NCI-H2227 (cell line): ENCODE results near the gene LAMB4.

Experiments
- DNase-seq: peaks from one replicate; lab custom pipeline; 2025; ENCODE audit not compliant: unreplicated experiment; lab: John Stamatoyannopoulos, UW

LAMB4 gene

DNA sequence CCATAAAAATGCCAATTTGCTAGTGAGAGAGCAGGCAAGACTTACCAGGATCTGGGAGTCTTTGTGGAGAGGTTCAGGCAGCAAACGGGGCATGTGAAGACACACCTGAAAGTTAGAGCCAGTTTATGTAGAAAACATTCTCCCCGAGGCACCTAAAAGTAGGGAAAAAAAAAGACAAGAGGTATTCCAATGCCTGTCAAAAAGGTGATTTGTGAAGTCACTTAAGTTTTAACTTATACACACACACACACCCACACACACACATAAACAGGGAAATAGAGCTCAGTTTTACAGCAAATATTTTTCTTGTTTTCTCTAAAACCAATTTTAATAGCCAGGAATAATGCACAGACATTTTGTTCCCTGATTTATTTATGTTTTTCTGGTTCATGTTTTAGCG lies at the start of gene LAMB4:
Gene LAMB4, minus strand, starts transcription at position 101 of the 400 bp plus-strand sequence. CDS start 7,197 bp downstream, outside the sequence.
- no peak for DNase-seq

DNA sequence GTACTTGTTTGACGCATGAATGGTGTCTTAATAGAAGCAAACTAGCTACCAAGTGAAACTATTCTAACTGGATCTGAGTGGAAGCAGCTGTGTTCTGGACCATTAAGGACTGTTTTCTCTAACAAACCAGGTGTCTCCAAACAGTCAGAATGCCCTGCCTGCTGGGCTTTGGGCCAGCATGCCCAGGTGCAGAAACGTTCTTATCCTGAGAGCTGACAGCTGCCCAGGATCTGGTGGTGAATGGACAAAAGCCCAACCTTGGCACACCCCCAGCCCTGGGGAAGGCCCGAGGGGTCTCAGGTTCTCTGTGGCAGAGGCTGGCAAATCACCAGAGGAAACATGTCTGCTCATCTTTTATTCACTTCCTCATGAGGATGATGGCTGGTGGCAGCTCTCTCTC lies 48.2 kb upstream of the LAMB4 start:
- no peak for DNase-seq

DNA sequence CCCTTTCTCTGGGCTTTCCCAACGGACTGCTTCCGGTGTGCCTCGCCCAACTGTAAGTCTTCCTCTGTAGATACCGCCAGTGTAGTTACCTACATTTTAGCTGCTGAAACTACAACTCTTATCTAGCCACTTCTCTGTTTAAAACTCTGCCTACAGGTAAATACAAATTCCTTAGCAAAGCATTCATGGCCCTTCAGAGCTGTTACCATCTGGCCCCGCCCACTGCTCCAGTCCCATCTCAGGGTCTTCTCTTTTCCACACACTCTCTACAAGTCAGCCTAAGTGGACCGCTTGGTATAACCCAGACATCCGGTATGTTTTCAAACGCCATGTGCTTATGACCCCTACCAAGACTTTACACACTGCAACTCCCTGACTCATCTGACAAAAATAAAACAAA lies 41.0 kb upstream of the LAMB4 start:
- no peak for DNase-seq

DNA sequence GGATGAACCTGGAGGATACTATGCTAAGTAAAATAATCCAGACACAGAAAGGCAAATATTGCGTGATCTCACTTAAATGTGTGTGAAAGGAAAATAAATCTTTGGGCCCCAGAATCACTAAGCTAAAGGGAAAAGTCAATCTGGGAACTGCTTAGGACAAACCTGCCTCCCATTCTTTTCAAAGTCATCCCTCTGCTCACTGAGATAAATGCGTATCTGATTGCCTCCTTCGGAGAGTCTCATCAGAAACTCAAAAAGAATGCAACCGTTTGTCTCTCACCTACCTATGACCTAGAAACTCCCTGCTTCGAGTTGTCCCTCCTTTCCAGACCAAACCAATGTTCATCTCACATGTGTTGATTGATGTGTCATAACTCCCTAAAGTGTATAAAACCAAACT lies 40.1 kb upstream of the LAMB4 start:
- DNase-seq = no peak

GRCh38 chr7:108167460-108167859 lies 37.3 kb upstream of the LAMB4 start:
- no peak for DNase-seq

- DNase-seq = no peak
Measured at GRCh38 chr7:108166687-108167086, 36.5 kb upstream of the LAMB4 start.

- no peak for DNase-seq
Measured at GRCh38 chr7:108165723-108166122, 35.6 kb upstream of the LAMB4 start.

- no peak for DNase-seq
Measured at GRCh38 chr7:108164946-108165345, 34.8 kb upstream of the LAMB4 start.

DNA sequence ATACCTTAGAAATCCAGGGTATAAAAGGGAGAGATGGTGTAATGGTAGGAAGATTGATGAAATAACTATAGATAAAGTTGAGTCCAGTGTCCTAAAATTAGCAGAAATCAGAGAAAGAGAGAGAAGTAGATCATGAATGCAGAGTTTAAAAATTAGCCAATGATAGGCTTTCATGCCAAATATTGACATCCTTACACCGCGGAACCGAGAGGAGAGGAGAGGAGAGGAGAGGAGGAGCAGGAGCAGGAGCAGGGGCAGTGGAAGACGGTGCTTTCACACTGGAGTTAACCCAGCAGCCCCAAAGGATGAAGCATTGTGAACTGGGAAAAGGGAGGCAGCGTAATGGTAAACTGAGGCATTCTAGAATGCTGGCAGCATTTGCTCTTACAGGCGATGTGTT lies 34.2 kb upstream of the LAMB4 start:
- DNase-seq = no peak

- no peak for DNase-seq
Measured at GRCh38 chr7:108158776-108159175, 28.6 kb upstream of the LAMB4 start.

DNA sequence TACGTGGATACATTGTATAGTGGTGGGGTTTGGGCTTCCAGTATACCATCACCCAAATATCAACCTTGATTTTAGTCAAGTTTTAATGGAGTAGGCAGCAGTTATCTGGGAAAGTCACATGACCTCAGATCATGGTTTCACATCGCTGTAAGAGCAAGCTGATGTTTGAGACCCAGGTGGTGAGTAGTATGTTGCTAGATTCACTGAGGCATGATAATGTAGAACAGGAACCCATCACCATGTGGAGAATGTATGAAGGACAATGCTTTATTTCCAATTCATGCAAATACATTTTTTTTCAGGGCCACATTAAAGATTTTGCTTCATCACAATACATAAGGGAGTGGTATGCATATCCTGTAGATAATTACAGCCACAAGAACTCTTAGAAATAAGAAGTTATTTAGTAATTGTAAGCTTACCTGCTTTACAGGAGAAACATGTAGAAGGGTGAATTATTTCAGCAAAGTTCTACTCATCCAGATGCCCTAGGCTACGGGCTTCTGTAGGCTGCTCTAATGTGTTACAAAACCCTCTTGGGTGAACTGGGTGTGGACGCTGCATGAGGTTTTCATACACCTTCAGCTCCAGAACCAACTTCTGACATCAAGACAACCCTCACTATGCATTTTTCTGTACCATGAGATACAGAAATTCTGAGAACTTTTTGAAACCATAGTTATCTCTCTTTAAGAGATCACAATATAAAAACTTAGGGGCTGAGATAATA lies 27.6 kb upstream of the LAMB4 start:
- DNase-seq = no peak

GRCh38 chr7:108156897-108157605 lies 26.9 kb upstream of the LAMB4 start:
- no peak for DNase-seq

DNA sequence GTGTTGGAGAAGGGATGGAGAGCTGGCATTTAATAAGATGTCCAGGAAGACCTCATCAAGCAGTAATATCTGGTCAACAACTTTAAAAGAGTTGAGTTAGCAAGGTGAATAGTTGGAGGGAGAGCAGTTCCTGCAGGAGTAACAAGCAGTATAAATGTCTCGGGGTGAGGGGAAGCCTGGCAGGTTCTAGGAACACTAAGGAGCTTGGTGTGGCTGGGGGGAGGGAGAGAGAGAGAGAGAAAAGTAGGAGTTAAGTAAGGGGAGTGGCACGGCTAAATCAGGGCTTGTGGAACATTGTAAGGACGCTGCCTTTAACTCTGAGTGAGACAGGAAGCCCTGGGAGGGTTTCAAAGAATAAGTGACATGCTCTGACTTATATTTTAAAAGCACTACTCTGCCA lies 22.0 kb upstream of the LAMB4 start:
- no peak for DNase-seq

GRCh38 chr7:108149908-108150307 lies 19.7 kb upstream of the LAMB4 start:
- no peak for DNase-seq

GRCh38 chr7:108149119-108149518 lies 19.0 kb upstream of the LAMB4 start:
- no peak for DNase-seq

- peak; percentile 85 for DNase-seq
Measured at GRCh38 chr7:108147031-108147563, 16.9 kb upstream of the LAMB4 start.

- DNase-seq = peak; percentile 89
Measured at GRCh38 chr7:108146070-108146842, 16.1 kb upstream of the LAMB4 start.

- DNase-seq = no peak
Measured at GRCh38 chr7:108145401-108145800, 15.2 kb upstream of the LAMB4 start.

GRCh38 chr7:108144931-108145330 lies 14.8 kb upstream of the LAMB4 start:
- DNase-seq = no peak

DNA sequence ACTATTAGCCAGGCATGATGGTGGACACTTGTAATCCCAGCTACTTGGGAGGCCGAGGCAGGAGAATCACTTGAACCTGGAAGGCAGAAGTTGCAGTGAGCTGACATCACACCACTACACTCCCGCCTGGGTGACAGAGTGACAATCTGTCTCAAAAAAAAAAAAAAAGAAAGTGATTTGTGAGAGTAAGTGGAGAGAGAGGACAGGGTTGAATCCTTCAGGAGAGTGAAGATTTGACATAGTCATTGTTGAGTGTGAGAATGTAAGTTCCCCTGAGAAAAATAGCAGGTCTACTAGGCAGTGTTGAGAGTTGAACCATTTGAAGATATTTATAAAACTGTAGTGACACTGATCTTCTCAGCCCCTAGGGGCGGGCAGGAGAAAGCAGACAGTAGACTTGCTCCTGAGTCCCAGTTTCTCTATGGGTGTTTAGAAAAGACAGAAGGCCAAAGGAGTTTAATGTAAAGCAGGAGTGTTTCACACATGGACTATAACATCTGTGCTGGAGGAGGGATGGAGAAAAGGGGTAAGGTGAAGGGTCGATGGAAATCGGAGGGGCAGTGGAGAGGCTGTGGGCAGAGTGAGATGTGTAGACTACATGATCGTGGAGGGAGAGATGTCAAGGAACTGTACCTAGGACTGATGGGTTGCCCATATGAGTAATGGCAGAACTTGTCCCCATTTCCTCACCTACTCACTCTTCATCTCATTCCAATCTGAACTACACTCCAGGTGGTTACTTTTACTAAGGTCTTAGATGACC lies 13.7 kb upstream of the LAMB4 start:
- DNase-seq = no peak
